GM21529 (cell line): Measurements from ENCODE around the gene FREM1.

Experiments used
- ATAC-seq: cut with Tn5 transposase; IDR thresholded peaks from one replicate; pipeline ENCODE4 v1.9.1; 2021; ENCODE audit not compliant: unreplicated experiment

The FREM1 gene

GRCh38 chr9:14706530-14707140 is 203.6 kb downstream of the FREM1 start:
- ATAC-seq, result peak; percentile 86

DNA sequence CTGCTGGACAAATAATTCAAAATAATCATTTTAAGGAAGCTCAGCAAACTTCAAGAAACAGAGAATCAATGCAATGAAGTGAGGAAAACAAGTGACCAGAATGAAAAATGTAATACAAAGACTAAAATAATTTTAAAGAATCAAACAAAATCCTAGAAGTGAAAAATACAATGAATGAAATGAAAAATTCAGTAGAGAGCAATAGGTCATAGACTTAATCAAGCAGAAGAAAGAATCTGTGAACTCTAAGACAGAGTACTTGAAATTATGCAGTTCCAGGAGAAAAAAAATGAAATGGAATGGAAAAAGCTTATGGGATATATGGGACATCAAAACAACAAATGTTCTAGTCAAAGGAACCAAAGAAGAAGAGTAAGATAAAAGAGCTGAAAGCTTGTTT is 205.1 kb downstream of the FREM1 start:
- no peak for ATAC-seq

DNA sequence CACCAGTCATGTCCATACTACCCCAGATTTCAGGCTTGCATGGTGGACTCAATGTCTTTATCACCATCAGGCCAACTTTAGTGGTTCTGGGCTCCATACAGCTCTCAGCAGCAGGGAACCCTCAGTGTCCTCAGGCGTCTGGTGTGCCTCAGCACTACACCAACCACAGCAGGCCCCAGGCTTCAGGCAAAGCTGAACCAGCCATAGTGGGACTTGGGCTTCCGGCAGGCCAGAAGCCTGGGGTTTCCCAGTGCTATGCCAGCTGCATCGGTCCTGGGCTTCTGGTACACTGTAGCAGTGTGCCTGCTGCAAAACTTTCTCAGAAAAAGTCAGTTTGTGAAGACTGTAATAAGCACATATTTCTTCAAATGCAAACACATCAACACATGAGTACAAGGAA is 205.9 kb downstream of the FREM1 start:
- ATAC-seq, result no peak

DNA sequence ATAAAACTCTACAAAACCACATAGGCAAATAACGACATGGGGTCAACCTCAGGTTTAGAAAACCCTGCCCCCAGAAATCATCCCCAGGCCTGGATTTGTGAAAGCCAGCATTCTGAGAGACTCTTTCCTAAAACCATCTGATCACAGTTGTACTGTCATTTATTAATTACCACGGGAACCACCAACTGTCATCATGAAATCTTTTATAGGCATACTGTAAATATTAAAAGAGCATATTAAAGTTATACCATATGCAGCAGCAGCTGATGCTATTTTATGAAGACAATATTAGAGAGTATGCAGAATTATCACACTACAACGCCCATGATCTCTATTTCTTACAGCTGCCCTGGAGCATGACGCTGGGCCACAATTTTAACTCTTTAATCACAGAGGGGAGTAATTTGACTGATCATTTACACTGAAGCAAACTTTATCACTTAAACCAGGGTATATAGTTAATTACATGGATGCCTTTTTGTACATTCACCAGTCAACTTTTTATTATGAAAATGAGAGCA is 208.0 kb downstream of the FREM1 start:
- ATAC-seq, result no peak

DNA sequence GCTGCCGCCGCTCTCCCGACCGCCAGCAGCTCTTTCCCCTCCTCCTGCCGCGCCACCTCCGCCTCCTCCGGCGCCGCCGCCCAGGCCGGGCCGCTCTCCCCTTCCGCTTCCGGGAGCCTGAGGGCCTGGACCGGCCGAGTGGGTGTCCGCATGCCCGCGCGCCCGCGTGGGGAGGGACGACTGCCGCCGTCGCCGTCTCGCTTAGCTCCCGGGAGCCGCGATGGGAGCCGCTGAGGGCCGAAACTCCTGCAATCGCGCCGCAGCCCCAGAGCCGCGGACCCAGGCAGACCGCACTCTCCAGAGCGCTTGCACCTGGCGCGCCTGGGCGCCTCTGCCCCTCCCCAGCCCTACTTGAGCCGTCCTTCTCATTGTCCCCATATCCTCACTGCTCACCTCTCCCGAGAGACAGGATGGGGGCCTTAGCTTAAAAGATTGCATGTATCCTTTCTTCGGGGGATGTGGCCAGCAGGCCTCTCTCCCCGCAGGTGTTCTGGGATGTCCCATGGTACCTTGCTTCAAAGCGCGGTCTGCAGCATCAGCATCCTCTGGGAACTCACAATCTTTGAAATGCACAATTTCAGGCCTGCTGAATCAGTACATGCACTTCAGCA is 216.9 kb downstream of the FREM1 start, which contains the start of gene ZDHHC21:
Gene ZDHHC21, minus strand, starts transcription at position 182 of the 611 bp plus-strand sequence. CDS start 19,092 bp downstream, outside the sequence.
- peak; percentile 70 for ATAC-seq

DNA sequence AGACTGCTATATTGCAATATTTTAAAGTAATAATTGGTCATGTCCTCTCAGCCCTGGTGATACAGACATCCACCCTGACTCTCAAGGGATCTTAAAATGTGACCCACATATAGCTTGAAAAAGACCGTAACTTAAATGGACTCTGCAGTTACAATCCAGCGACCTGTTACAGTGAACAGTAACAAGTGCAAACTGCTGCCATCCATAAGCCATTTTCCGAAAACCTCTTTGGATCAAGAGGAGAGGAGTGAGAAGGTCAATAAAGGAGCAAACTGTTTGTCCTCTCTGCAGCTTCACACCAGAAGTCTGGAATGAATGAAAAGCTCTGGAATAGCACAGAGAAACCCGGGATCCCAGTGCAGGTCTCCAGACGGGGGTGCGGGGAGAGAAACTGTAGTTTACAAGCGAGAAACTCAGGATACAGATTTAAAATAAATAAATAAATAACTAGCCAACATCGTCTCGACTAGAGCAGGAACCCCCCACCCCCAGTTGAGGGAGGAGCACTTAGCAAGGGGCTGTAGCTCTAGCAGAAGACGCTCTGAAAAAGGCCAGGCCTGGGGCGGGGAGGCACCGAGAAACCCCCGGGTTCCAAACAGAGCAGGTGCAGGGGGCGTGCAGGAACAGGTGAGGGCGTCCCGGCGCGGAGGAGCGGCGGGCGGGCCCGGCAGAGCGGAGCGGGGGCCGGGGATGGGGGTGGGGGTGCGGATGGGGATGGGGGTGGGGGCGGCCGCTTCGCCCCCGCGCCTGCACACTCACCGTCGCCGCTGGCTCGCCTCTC is 217.6 kb downstream of the FREM1 start:
- ATAC-seq, result peak; percentile 35

GRCh38 chr9:14690948-14691730 is 219.1 kb downstream of the FREM1 start:
- no peak for ATAC-seq

- ATAC-seq, result no peak
Observed at GRCh38 chr9:14687042-14687719, 223.0 kb downstream of the FREM1 start.

DNA sequence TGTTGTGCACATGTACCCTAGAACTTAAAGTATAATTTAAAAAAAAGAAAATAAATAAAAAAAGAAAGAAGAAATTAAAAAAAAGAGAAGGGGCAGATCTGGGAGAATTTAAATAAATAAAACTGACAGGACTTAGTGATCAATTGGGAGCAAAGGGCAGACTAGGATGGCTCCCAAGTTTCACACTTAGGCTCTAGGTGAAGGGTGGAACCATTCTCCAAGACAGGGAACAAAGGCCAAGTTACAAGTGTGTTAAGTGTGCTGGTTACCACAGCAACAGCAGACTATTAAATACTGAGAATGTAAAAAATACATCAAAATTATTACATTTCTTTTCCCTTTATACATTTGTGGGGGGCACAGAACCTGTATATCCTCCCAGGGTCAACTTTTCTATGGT is 224.1 kb downstream of the FREM1 start:
- no peak for ATAC-seq
